ENCODE measurements around the gene FAM241B. TPM values are rescaled to one million over a fixed set of nuclear protein-coding genes. Genes with fewer than 3 reads are reported as not detected.

FAM241B gene
- total RNA-seq, 1 donor from 2014 or later = 0.98 TPM

- Histone ChIP-seq H3K27ac (no peak overlapping the region), H3K36me3 (no peaks in the 10 kb centered on the region), H3K9me3 (no peaks in the 10 kb centered on the region), H3K27me3 (no peaks in the 10 kb centered on the region), H3K4me3 (no peak overlapping the region), H3K4me1 (no peaks in the 10 kb centered on the region)
- no peak for TF ChIP-seq POLR2A (IDR thresholded peaks at IDR 0.05)
- no peak for TF ChIP-seq POLR2AphosphoS5 (IDR thresholded peaks at IDR 0.05; ENCODE audit: insufficient read depth in 1 of 2, low read depth in 1 of 2)
- TF ChIP-seq CTCF (IDR thresholded peaks at IDR 0.05) = no peak
- no peak for DNase-seq (ENCODE audit: extremely low spot score in 2 of 2)
- intact Hi-C loops (cut with DNase I) = no loop called here
Observed at GRCh38 chr10:69659241-69660038, 29.4 kb downstream of the FAM241B start.

GRCh38 chr10:69660296-69660695 is 30.2 kb downstream of the FAM241B start:
- H3K36me3 ChIP-seq = no peaks in the 10 kb centered on the region
- H3K4me3 ChIP-seq = no peak overlapping the region
- no peaks in the 10 kb centered on the region for H3K4me1 ChIP-seq
- no peaks in the 10 kb centered on the region for H3K27me3 ChIP-seq
- intact Hi-C loops (cut with DNase I) = no loop called here
- no peak for DNase-seq (ENCODE audit: extremely low spot score in 2 of 2)
- H3K27ac ChIP-seq = no peak overlapping the region
- no peak for TF ChIP-seq POLR2AphosphoS5 (IDR thresholded peaks at IDR 0.05; ENCODE audit: insufficient read depth in 1 of 2, low read depth in 1 of 2)
- no peak for TF ChIP-seq POLR2A (IDR thresholded peaks at IDR 0.05)
- TF ChIP-seq CTCF (IDR thresholded peaks at IDR 0.05) = no peak
- H3K9me3 ChIP-seq = no peaks in the 10 kb centered on the region

- Histone ChIP-seq H3K4me1 (no peaks in the 10 kb centered on the region), H3K4me3 (no peak overlapping the region), H3K9me3 (no peaks in the 10 kb centered on the region), H3K36me3 (no peaks in the 10 kb centered on the region), H3K27ac (no peak overlapping the region), H3K27me3 (no peaks in the 10 kb centered on the region)
- TF ChIP-seq POLR2A (IDR thresholded peaks at IDR 0.05) = no peak
- no peak for DNase-seq (ENCODE audit: extremely low spot score in 2 of 2)
- intact Hi-C loops (cut with DNase I) = no loop called here
Observed at GRCh38 chr10:69661414-69662172, 31.5 kb downstream of the FAM241B start.

- no peak for DNase-seq (ENCODE audit: extremely low spot score in 2 of 2)
- Histone ChIP-seq H3K36me3 (no peaks in the 10 kb centered on the region), H3K9me3 (no peaks in the 10 kb centered on the region), H3K4me3 (no peak overlapping the region), H3K27ac (no peak overlapping the region), H3K27me3 (no peaks in the 10 kb centered on the region), H3K4me1 (no peaks in the 10 kb centered on the region)
- TF ChIP-seq POLR2A (IDR thresholded peaks at IDR 0.05) (no peak), CTCF (IDR thresholded peaks at IDR 0.05) (no peak), POLR2AphosphoS5 (IDR thresholded peaks at IDR 0.05; ENCODE audit: insufficient read depth in 1 of 2, low read depth in 1 of 2) (no peak)
- intact Hi-C loops (cut with DNase I) = no loop called here
Observed at GRCh38 chr10:69662173-69662877, 32.3 kb downstream of the FAM241B start.

- intact Hi-C loops (cut with DNase I) = no loop called here
- no peak for TF ChIP-seq POLR2AphosphoS5 (IDR thresholded peaks at IDR 0.05; ENCODE audit: insufficient read depth in 1 of 2, low read depth in 1 of 2)
- TF ChIP-seq POLR2A (IDR thresholded peaks at IDR 0.05) = no peak
- TF ChIP-seq CTCF (IDR thresholded peaks at IDR 0.05) = no peak
- no peaks in the 10 kb centered on the region for H3K4me1 ChIP-seq
- H3K9me3 ChIP-seq = no peaks in the 10 kb centered on the region
- DNase-seq (ENCODE audit: extremely low spot score in 2 of 2) = no peak
- no peak overlapping the region for H3K4me3 ChIP-seq
- H3K27ac ChIP-seq = no peak overlapping the region
- H3K36me3 ChIP-seq = no peaks in the 10 kb centered on the region
- H3K27me3 ChIP-seq = no peaks in the 10 kb centered on the region
Observed at GRCh38 chr10:69662901-69663300, 32.9 kb downstream of the FAM241B start.

All from vagina (tissue), 2 donors.